ENCODE data around the gene SPATA21. TPM values are rescaled to one million over a fixed set of nuclear protein-coding genes. Genes with fewer than 3 reads are reported as not detected.

SPATA21 gene
- total RNA-seq, 1 experiment from 2014 or later = not detected

GRCh38 chr1:16369821-16370220, 67.4 kb downstream of the SPATA21 start:
- no peak for DNase-seq (ENCODE audit: low spot score)
- H3K27ac Mint-ChIP-seq = no peak overlapping the region
- H3K4me3 Mint-ChIP-seq = peak overlapping the region; percentile 94; the same call in 1 of the 2 replicates
- H3K4me1 Mint-ChIP-seq = peaks cover 36% of the 10 kb centered on the region
- H3K9me3 Mint-ChIP-seq = no peaks in the 10 kb centered on the region
- H3K27me3 Mint-ChIP-seq (ENCODE audit: low read depth) = no peaks in the 10 kb centered on the region; the same call in 1 of the 2 replicates
- POLR2A ChIA-PET = no interaction called here
- ATAC-seq = no peak
- no peaks in the 10 kb centered on the region; the same call in 1 of the 2 replicates for H3K36me3 Mint-ChIP-seq
- CTCF ChIA-PET = no interaction called here
- TF ChIP-seq E2F4 (CRISPR knock-in tag; IDR thresholded peaks at IDR 0.05; ENCODE audit: borderline replicate concordance, low read depth) (no peak), KAT7 (CRISPR knock-in tag; IDR thresholded peaks at IDR 0.05; ENCODE audit: borderline replicate concordance) (no peak), ZNF232 (CRISPR knock-in tag; IDR thresholded peaks at IDR 0.05) (no peak), IRF1 (CRISPR knock-in tag; IDR thresholded peaks at IDR 0.05) (no peak), ATF6 (CRISPR knock-in tag; IDR thresholded peaks at IDR 0.05) (no peak), TEAD4 (CRISPR knock-in tag; IDR thresholded peaks at IDR 0.05) (no peak), ATF2 (CRISPR knock-in tag; IDR thresholded peaks at IDR 0.05; ENCODE audit: borderline replicate concordance, low read depth) (no peak), ZBTB21 (CRISPR knock-in tag; IDR thresholded peaks at IDR 0.05; ENCODE audit: borderline replicate concordance) (no peak), PRDM15 (CRISPR knock-in tag; IDR thresholded peaks at IDR 0.05) (no peak), MXD4 (CRISPR knock-in tag; IDR thresholded peaks at IDR 0.05; ENCODE audit: borderline replicate concordance) (no peak), TEAD1 (CRISPR knock-in tag; IDR thresholded peaks at IDR 0.05) (no peak), AFF4 (CRISPR knock-in tag; IDR thresholded peaks at IDR 0.05; ENCODE audit: borderline replicate concordance) (no peak), SP1 (CRISPR knock-in tag; conservative IDR thresholded peaks at IDR 0.05) (no peak), FOXJ3 (CRISPR knock-in tag; IDR thresholded peaks at IDR 0.05; ENCODE audit: borderline replicate concordance) (no peak), ZNF263 (CRISPR knock-in tag; IDR thresholded peaks at IDR 0.05; ENCODE audit: low read depth) (no peak), SMAD3 (CRISPR knock-in tag; IDR thresholded peaks at IDR 0.05; ENCODE audit: borderline replicate concordance) (no peak), HMGXB4 (CRISPR knock-in tag; IDR thresholded peaks at IDR 0.05) (no peak)

All from WTC11 (cell line).